Peyer's patch (tissue), 4 donors: Measurements from ENCODE around the gene HEPN1.

ENCODE experiments used
- CTCF ChIP-seq, 6 experiments: fragments of 450-650 bp in 4 of 6; fragments of 200-600 bp in 2 of 6; sonication (generic) in 1 of 6; IDR thresholded peaks; one replicate each; pipeline ENCODE4 v1.5.1; 2017 to 2019; ENCODE audit warnings: antibody characterized with exemption in 6 of 6, mild to moderate bottlenecking in 3 of 6, moderate library complexity in 1 of 6
- POLR2A ChIP-seq, 2 donors: fragments of 450-650 bp; IDR thresholded peaks; one replicate each; pipeline ENCODE4 v1.5.1; 2017; ENCODE audit warnings: antibody characterized with exemption in 2 of 2, mild to moderate bottlenecking in 2 of 2, moderate library complexity in 2 of 2

DNA sequence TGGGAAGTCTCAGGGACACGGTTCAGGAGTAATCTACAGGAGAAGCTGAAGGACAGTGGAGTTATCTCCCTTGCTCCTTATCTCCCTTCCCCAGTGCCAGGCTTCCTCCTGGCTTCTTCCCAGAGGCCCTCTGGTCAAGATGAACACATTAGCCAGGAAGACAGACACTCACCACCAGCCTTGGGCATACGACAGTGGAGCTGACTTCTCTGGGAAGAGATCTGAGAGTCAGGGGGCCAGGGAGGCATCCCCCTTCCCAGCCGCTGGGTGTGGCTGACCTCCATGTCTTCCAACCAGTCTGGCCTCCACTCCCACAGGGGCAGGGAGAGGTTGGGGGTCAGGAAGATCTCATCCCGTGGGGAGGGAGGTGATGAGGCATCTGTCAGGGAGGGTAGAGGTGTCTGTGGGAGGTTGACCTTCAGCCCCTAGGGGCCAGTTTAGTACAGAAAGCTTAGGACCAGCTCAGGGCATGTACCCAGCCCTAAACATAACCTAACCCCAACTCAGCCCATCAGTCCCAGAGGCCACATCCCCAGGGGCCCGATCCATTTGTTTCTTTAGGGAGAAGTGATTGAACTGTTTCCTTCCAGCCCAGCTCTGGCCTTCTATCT is 34.1 kb upstream of the HEPN1 start:
- TF ChIP-seq POLR2A (IDR thresholded peaks at IDR 0.05) (no peak), CTCF (IDR thresholded peaks at IDR 0.05) (no peak)
